GM12873 (cell line): ENCODE results near the gene KIRREL3.

Source experiments
- CTCF ChIP-seq: IDR thresholded peaks from 2 replicates; pipeline ENCODE4 v1.5.1; 2012; ENCODE audit warnings: low read depth, mild to moderate bottlenecking, moderate library complexity, low read length, control low read depth; ENCODE audit not compliant: insufficient read depth; ENCODE audit errors: missing control alignments

The KIRREL3 gene

GRCh38 chr11:126682590-126682989 lies 318.0 kb downstream of the KIRREL3 start:
- no peak for TF ChIP-seq CTCF

- no peak for TF ChIP-seq CTCF
Measured at GRCh38 chr11:126680700-126681099, 319.9 kb downstream of the KIRREL3 start.

GRCh38 chr11:126680131-126680530 lies 320.4 kb downstream of the KIRREL3 start:
- TF ChIP-seq CTCF = no peak

- no peak for TF ChIP-seq CTCF
Measured at GRCh38 chr11:126679033-126679432, 321.5 kb downstream of the KIRREL3 start.

- no peak for TF ChIP-seq CTCF
Measured at GRCh38 chr11:126676536-126676935, 324.0 kb downstream of the KIRREL3 start.

GRCh38 chr11:126673319-126673718 lies 327.3 kb downstream of the KIRREL3 start:
- TF ChIP-seq CTCF = no peak

GRCh38 chr11:126669416-126669815 lies 331.2 kb downstream of the KIRREL3 start:
- TF ChIP-seq CTCF = no peak
